Vagina (tissue), 2 donors: ENCODE results near the gene FAM163A. TPM values are rescaled to one million over a fixed set of nuclear protein-coding genes. Genes with fewer than 3 reads are reported as not detected.

Experiments used
- DNase-seq, 2 donors: peaks; one replicate each; pipeline ENCODE4 v3.0.0-alpha.2; 2017; ENCODE audit errors: extremely low spot score in 2 of 2
- H3K27ac ChIP-seq: fragments of 200-600 bp; sonication (generic); one replicate; pipeline ENCODE4 v1.5.1; 2019
- H3K27me3 ChIP-seq: fragments of 200-600 bp; sonication (generic); one replicate; pipeline ENCODE4 v1.5.1; 2019
- H3K36me3 ChIP-seq, 2 donors: fragments of 200-600 bp; sonication (generic); one replicate each; pipeline ENCODE4 v1.5.1; 2017 to 2019
- H3K4me1 ChIP-seq: fragments of 200-600 bp; sonication (generic); one replicate; pipeline ENCODE4 v1.5.1; 2019
- H3K4me3 ChIP-seq, 2 donors: fragments of 200-600 bp; sonication (generic); 1 replicate in 1 of 2; 2 replicates in 1 of 2; pipeline ENCODE4 v1.5.1; 2016 to 2019
- H3K9me3 ChIP-seq: fragments of 200-600 bp; sonication (generic); one replicate; pipeline ENCODE4 v1.5.1; 2019
- CTCF ChIP-seq, 3 experiments: fragments of 450-650 bp in 2 of 3; fragments of 200-600 bp in 1 of 3; sonication (generic) in 1 of 3; IDR thresholded peaks; one replicate each; pipeline ENCODE4 v1.5.1; 2017 to 2019; ENCODE audit warnings: antibody characterized with exemption in 3 of 3, mild to moderate bottlenecking in 2 of 3, moderate library complexity in 2 of 3
- POLR2A ChIP-seq, 2 donors: fragments of 450-650 bp; IDR thresholded peaks; one replicate each; pipeline ENCODE4 v1.6.1; 2017; ENCODE audit warnings: antibody characterized with exemption in 2 of 2, mild to moderate bottlenecking in 2 of 2, moderate library complexity in 2 of 2
- POLR2AphosphoS5 ChIP-seq, 2 donors: sonication (generic); formaldehyde crosslinking; IDR thresholded peaks; one replicate each; pipeline ENCODE4 v1.9.0; 2017; ENCODE audit warnings: antibody characterized with exemption in 2 of 2, mild to moderate bottlenecking in 2 of 2, low read depth in 1 of 2; ENCODE audit not compliant: insufficient read depth in 1 of 2
- intact Hi-C: fragments of 100-400 bp; cut with DNase I; formaldehyde crosslinking; loops from one replicate; pipeline ENCODE4 v1.15.1; 2023
- total RNA-seq: library from RNA; depleted of rRNA; stranded (reverse); fragments of >200 nt; gene quantifications from one replicate; pipeline ENCODE4 v1.2.3, GENCODE V29; 2016

Gene FAM163A
- total RNA-seq, 1 donor from 2014 or later: 2.5 TPM

GRCh38 chr1:179856296-179856695 is 113.2 kb downstream of the FAM163A start:
- H3K36me3 ChIP-seq: peaks cover 0 to 23% of the 10 kb centered on the region in 2 donors
- no peaks in the 10 kb centered on the region for H3K4me1 ChIP-seq
- H3K27me3 ChIP-seq: no peaks in the 10 kb centered on the region
- H3K4me3 ChIP-seq: no peak overlapping the region
- no peak overlapping the region for H3K27ac ChIP-seq
- DNase-seq: no peak
- no peaks in the 10 kb centered on the region for H3K9me3 ChIP-seq
- intact Hi-C loops: no loop called here
- TF ChIP-seq CTCF (IDR thresholded peaks at IDR 0.05): no peak
- no peak for TF ChIP-seq POLR2A (IDR thresholded peaks at IDR 0.05)
- TF ChIP-seq POLR2AphosphoS5 (IDR thresholded peaks at IDR 0.05; ENCODE audit: insufficient read depth in 1 of 2, low read depth in 1 of 2): no peak

GRCh38 chr1:179857009-179857408 is 113.9 kb downstream of the FAM163A start:
- intact Hi-C loops: no loop called here

GRCh38 chr1:179860652-179861051 is 117.6 kb downstream of the FAM163A start:
- DNase-seq: no peak
- H3K9me3 ChIP-seq: no peaks in the 10 kb centered on the region
- H3K27ac ChIP-seq: no peak overlapping the region
- no peaks in the 10 kb centered on the region for H3K4me1 ChIP-seq
- TF ChIP-seq POLR2AphosphoS5 (IDR thresholded peaks at IDR 0.05; ENCODE audit: insufficient read depth in 1 of 2, low read depth in 1 of 2) (no peak), CTCF (IDR thresholded peaks at IDR 0.05) (no peak), POLR2A (IDR thresholded peaks at IDR 0.05) (no peak)
- H3K36me3 ChIP-seq: peaks cover 0 to 31% of the 10 kb centered on the region in 2 donors
- H3K27me3 ChIP-seq: no peaks in the 10 kb centered on the region
- no peak overlapping the region for H3K4me3 ChIP-seq
- intact Hi-C loops: no loop called here

More at GRCh38 chr1:179857009-179857408, 113.9 kb downstream of the FAM163A start:
- Histone ChIP-seq H3K36me3 (peaks cover 0 to 22% of the 10 kb centered on the region in 2 donors), H3K4me3 (no peak overlapping the region), H3K9me3 (no peaks in the 10 kb centered on the region), H3K4me1 (no peaks in the 10 kb centered on the region), H3K27me3 (no peaks in the 10 kb centered on the region), H3K27ac (no peak overlapping the region)
- TF ChIP-seq POLR2AphosphoS5 (IDR thresholded peaks at IDR 0.05; ENCODE audit: insufficient read depth in 1 of 2, low read depth in 1 of 2): no peak
- TF ChIP-seq CTCF (IDR thresholded peaks at IDR 0.05): no peak
- TF ChIP-seq POLR2A (IDR thresholded peaks at IDR 0.05): no peak
- DNase-seq: no peak

GRCh38 chr1:179865377-179865776 is 122.3 kb downstream of the FAM163A start:
- no peaks in the 10 kb centered on the region for H3K9me3 ChIP-seq
- H3K27me3 ChIP-seq: no peaks in the 10 kb centered on the region
- peaks cover 0 to 31% of the 10 kb centered on the region in 2 donors for H3K36me3 ChIP-seq
- peaks cover 11% of the 10 kb centered on the region for H3K4me1 ChIP-seq
- TF ChIP-seq POLR2A (IDR thresholded peaks at IDR 0.05) (no peak), POLR2AphosphoS5 (IDR thresholded peaks at IDR 0.05; ENCODE audit: insufficient read depth in 1 of 2, low read depth in 1 of 2) (no peak), CTCF (IDR thresholded peaks at IDR 0.05) (no peak)
- H3K27ac ChIP-seq: no peak overlapping the region
- no peak overlapping the region for H3K4me3 ChIP-seq
- DNase-seq: no peak
- intact Hi-C loops: no loop called here

Other genes starting within 250 kb of the FAM163A start
- not detected for gene NPHS2, start 167.3 kb upstream of the FAM163A start, total RNA-seq
- not detected for gene TDRD5, start 151.5 kb upstream of the FAM163A start, total RNA-seq
- gene TOR1AIP2, start 134.5 kb downstream of the FAM163A start, total RNA-seq: 53.8 TPM
- gene TOR1AIP1, start 139.0 kb downstream of the FAM163A start, total RNA-seq: 45.9 TPM
- 53.0 TPM for gene CEP350, start 211.5 kb downstream of the FAM163A start, total RNA-seq